Activated CD4-positive, alpha-beta T cell treated with anti-CD3 and anti-CD28 coated beads for 36 hours (primary cell): ENCODE measurements around the gene CBLB. TPM values are rescaled to one million over a fixed set of nuclear protein-coding genes. Genes with fewer than 3 reads are reported as not detected.

Experiments
- ATAC-seq: fragments of 200-7000 bp; cut with Tn5 transposase; one replicate; pipeline ENCODE4 v1.10.0; 2021; ENCODE audit warnings: mild to moderate bottlenecking, moderate library complexity
- CTCF ChIA-PET: fragments of 350-600 bp; sonication (Branson Sonifier 250); formaldehyde crosslinking; loops from one replicate; lab custom pipeline; 2021; ENCODE audit warnings: antibody characterized with exemption; lab: Charles Lee
- POLR2A ChIA-PET: fragments of 350-600 bp; sonication (Branson Sonifier 250); formaldehyde crosslinking; loops from one replicate; lab custom pipeline; 2021; ENCODE audit warnings: antibody characterized with exemption, inconsistent platforms; lab: Charles Lee
- DNase-seq: peaks from one replicate; pipeline ENCODE4 v3.0.0-alpha.2; 2020
- H3K27ac Mint-ChIP-seq: one replicate; pipeline ENCODE4 v1.8.0; 2021; ENCODE audit warnings: mixed read lengths
- H3K27me3 Mint-ChIP-seq: one replicate; pipeline ENCODE4 v1.8.0; 2021; ENCODE audit warnings: mixed read lengths
- H3K36me3 Mint-ChIP-seq: one replicate; pipeline ENCODE4 v1.8.0; 2021; ENCODE audit warnings: low read depth, mixed read lengths
- H3K4me1 Mint-ChIP-seq: one replicate; pipeline ENCODE4 v1.8.0; 2021; ENCODE audit warnings: mixed read lengths
- H3K4me3 Mint-ChIP-seq: one replicate; pipeline ENCODE4 v1.8.0; 2021; ENCODE audit warnings: mild to moderate bottlenecking, moderate library complexity, mixed read lengths
- H3K9me3 Mint-ChIP-seq: one replicate; pipeline ENCODE4 v1.8.0; 2021; ENCODE audit warnings: low read depth, mixed read lengths
- intact Hi-C, 2 experiments: fragments of 100-400 bp; cut with DNase I in 1 of 2; cut with micrococcal nuclease in 1 of 2; formaldehyde crosslinking; loops; one replicate each; pipeline versions ENCODE4 v1.14.2 to v1.15.1; 2022 to 2024; cut with DNase I, micrococcal nuclease
- total RNA-seq, 2 experiments: library from RNA; stranded (reverse); gene quantifications; one replicate each; pipeline ENCODE4 v1.2.3, GENCODE V29; 2021

Gene CBLB
- total RNA-seq, 2 experiments from 2014 or later = 112 to 163 TPM

- ATAC-seq (no peak), DNase-seq (no peak)
- Mint-ChIP-seq H3K27me3 (no peaks in the 10 kb centered on the region), H3K36me3 (peaks cover 79% of the 10 kb centered on the region), H3K27ac (no peak overlapping the region), H3K4me3 (no peak overlapping the region), H3K9me3 (peaks cover 32% of the 10 kb centered on the region), H3K4me1 (peaks cover 58% of the 10 kb centered on the region)
- ChIA-PET POLR2A (no interaction called here), CTCF (interaction anchor here (1.0 to 1.6 kb wide), 2 partner anchors 9 to 10 kb away, joined by 3 to 6 read pairs; no protein-coding TSS in a partner anchor)
- intact Hi-C loops = loop anchor here in 1 of 2 experiments (10.0 kb wide), 1 partner anchor 415 kb away; no protein-coding TSS in a partner anchor
These were observed 109.3 kb downstream of the CBLB start for GRCh38 chr3:105759442-105760078.

GRCh38 chr3:105758451-105758850 is 110.4 kb downstream of the CBLB start:
- ATAC-seq (peak; percentile 4), DNase-seq (peak; percentile 35)
- H3K4me3 Mint-ChIP-seq = no peak overlapping the region
- H3K4me1 Mint-ChIP-seq = peaks cover 58% of the 10 kb centered on the region
- intact Hi-C loops = loop anchor here in 1 of 2 experiments (10.0 kb wide), 1 partner anchor 416 kb away; no protein-coding TSS in a partner anchor
- no peak overlapping the region for H3K27ac Mint-ChIP-seq
- peaks cover 27% of the 10 kb centered on the region for H3K9me3 Mint-ChIP-seq
- no peaks in the 10 kb centered on the region for H3K27me3 Mint-ChIP-seq
- ChIA-PET CTCF (interaction anchor here (1.0 to 2.6 kb wide), 2 partner anchors 11 to 51 kb away, joined by 3 to 6 read pairs; no protein-coding TSS in a partner anchor), POLR2A (no interaction called here)
- H3K36me3 Mint-ChIP-seq = peaks cover 74% of the 10 kb centered on the region

- Mint-ChIP-seq H3K27ac (peak overlapping the region; percentile 79), H3K27me3 (no peaks in the 10 kb centered on the region), H3K9me3 (peaks cover 5% of the 10 kb centered on the region), H3K4me3 (no peak overlapping the region), H3K4me1 (peaks cover 68% of the 10 kb centered on the region), H3K36me3 (peaks cover 55% of the 10 kb centered on the region)
- peak; percentile 49 for ATAC-seq
- POLR2A ChIA-PET = no interaction called here
- CTCF ChIA-PET = interaction anchor here (0.7 kb wide), 1 partner anchor 13 kb away, joined by 3 read pairs; no protein-coding TSS in a partner anchor
- intact Hi-C loops = loop anchor here in 1 of 2 experiments (2.0 to 10.0 kb wide), 2 partner anchors 77 to 419 kb away; no protein-coding TSS in a partner anchor
- DNase-seq = no peak
These were observed 113.5 kb downstream of the CBLB start for GRCh38 chr3:105755121-105755886.

GRCh38 chr3:105752791-105753415 is 115.9 kb downstream of the CBLB start:
- H3K4me1 Mint-ChIP-seq = peaks cover 78% of the 10 kb centered on the region
- POLR2A ChIA-PET = no interaction called here
- peak overlapping the region; percentile 95 for H3K27ac Mint-ChIP-seq
- intact Hi-C loops = loop anchor here (1.0 to 10.0 kb wide), 10 partner anchors 21 to 580 kb away; partner anchors contain the start of genes CBLB (in 2 of the 2) and ALCAM (in 1 of the 2)
- CTCF ChIA-PET = interaction anchor here (0.5 kb wide), 1 partner anchor 472 kb away, joined by 3 read pairs; no protein-coding TSS in a partner anchor
- no peaks in the 10 kb centered on the region for H3K27me3 Mint-ChIP-seq
- peak; percentile 55 for DNase-seq
- peak overlapping the region; percentile 42 for H3K4me3 Mint-ChIP-seq
- ATAC-seq = peak; percentile 76
- peaks cover 44% of the 10 kb centered on the region for H3K36me3 Mint-ChIP-seq
- no peaks in the 10 kb centered on the region for H3K9me3 Mint-ChIP-seq

GRCh38 chr3:105747696-105748095 is 121.1 kb downstream of the CBLB start:
- peaks cover 75% of the 10 kb centered on the region for H3K4me1 Mint-ChIP-seq
- CTCF ChIA-PET = interaction anchor here (0.8 kb wide), 1 partner anchor 76 kb away, joined by 3 read pairs; no protein-coding TSS in a partner anchor
- ATAC-seq (no peak), DNase-seq (no peak)
- POLR2A ChIA-PET = no interaction called here
- no peaks in the 10 kb centered on the region for H3K27me3 Mint-ChIP-seq
- H3K36me3 Mint-ChIP-seq = peaks cover 57% of the 10 kb centered on the region
- no peaks in the 10 kb centered on the region for H3K9me3 Mint-ChIP-seq
- no peak overlapping the region for H3K4me3 Mint-ChIP-seq
- intact Hi-C loops = loop anchor here (2.0 to 10.0 kb wide), 3 partner anchors 81 to 677 kb away; no protein-coding TSS in a partner anchor
- peak overlapping the region; percentile 91 for H3K27ac Mint-ChIP-seq

GRCh38 chr3:105747060-105747541 is 121.7 kb downstream of the CBLB start:
- ChIA-PET POLR2A (no interaction called here), CTCF (interaction anchor here (0.8 kb wide), 1 partner anchor 77 kb away, joined by 3 read pairs; no protein-coding TSS in a partner anchor)
- intact Hi-C loops = loop anchor here (2.0 to 10.0 kb wide), 3 partner anchors 82 to 678 kb away; no protein-coding TSS in a partner anchor
- Mint-ChIP-seq H3K27me3 (no peaks in the 10 kb centered on the region), H3K9me3 (no peaks in the 10 kb centered on the region), H3K4me1 (peaks cover 69% of the 10 kb centered on the region), H3K27ac (peak overlapping the region; percentile 91), H3K4me3 (peak overlapping the region; percentile 50), H3K36me3 (peaks cover 57% of the 10 kb centered on the region)
- DNase-seq (no peak), ATAC-seq (peak; percentile 88)

GRCh38 chr3:105746231-105746996 is 122.4 kb downstream of the CBLB start:
- Mint-ChIP-seq H3K36me3 (peaks cover 63% of the 10 kb centered on the region), H3K27me3 (no peaks in the 10 kb centered on the region), H3K9me3 (peaks cover 2% of the 10 kb centered on the region), H3K4me3 (peak overlapping the region; percentile 50), H3K27ac (peak overlapping the region; percentile 91), H3K4me1 (peaks cover 65% of the 10 kb centered on the region)
- POLR2A ChIA-PET = no interaction called here
- intact Hi-C loops = loop anchor here (2.0 to 10.0 kb wide), 3 partner anchors 82 to 678 kb away; no protein-coding TSS in a partner anchor
- DNase-seq = no peak
- peak; percentile 60 for ATAC-seq
- CTCF ChIA-PET = interaction anchor here (0.8 kb wide), 1 partner anchor 77 kb away, joined by 3 read pairs; no protein-coding TSS in a partner anchor

- POLR2A ChIA-PET = no interaction called here
- ATAC-seq (no peak), DNase-seq (no peak)
- peaks cover 2% of the 10 kb centered on the region for H3K9me3 Mint-ChIP-seq
- intact Hi-C loops = loop anchor here (10.0 kb wide), 1 partner anchor 680 kb away; no protein-coding TSS in a partner anchor
- H3K27ac Mint-ChIP-seq = no peak overlapping the region
- H3K36me3 Mint-ChIP-seq = peaks cover 65% of the 10 kb centered on the region
- CTCF ChIA-PET = no interaction called here
- H3K4me3 Mint-ChIP-seq = no peak overlapping the region
- H3K4me1 Mint-ChIP-seq = peaks cover 55% of the 10 kb centered on the region
- no peaks in the 10 kb centered on the region for H3K27me3 Mint-ChIP-seq
These were observed 123.8 kb downstream of the CBLB start for GRCh38 chr3:105745046-105745445.

GRCh38 chr3:105744202-105744601 is 124.6 kb downstream of the CBLB start:
- ATAC-seq = peak; percentile 19
- POLR2A ChIA-PET = interaction anchor here (1.1 kb wide), 1 partner anchor 83 kb away, joined by 3 read pairs; no protein-coding TSS in a partner anchor

GRCh38 chr3:105733356-105733755 is 135.5 kb downstream of the CBLB start:
- ATAC-seq = no peak
- Mint-ChIP-seq H3K9me3 (no peaks in the 10 kb centered on the region), H3K4me3 (no peak overlapping the region), H3K27ac (no peak overlapping the region), H3K27me3 (no peaks in the 10 kb centered on the region), H3K36me3 (peaks cover 53% of the 10 kb centered on the region), H3K4me1 (peaks cover 5% of the 10 kb centered on the region)
- no peak for DNase-seq
- intact Hi-C loops = no loop called here
- POLR2A ChIA-PET = no interaction called here
- CTCF ChIA-PET = no interaction called here

More at GRCh38 chr3:105744202-105744601, 124.6 kb downstream of the CBLB start:
- Mint-ChIP-seq H3K9me3 (peaks cover 2% of the 10 kb centered on the region), H3K4me1 (peaks cover 54% of the 10 kb centered on the region), H3K36me3 (peaks cover 71% of the 10 kb centered on the region), H3K4me3 (no peak overlapping the region), H3K27me3 (no peaks in the 10 kb centered on the region), H3K27ac (peak overlapping the region; percentile 68)
- DNase-seq = no peak
- CTCF ChIA-PET = interaction anchor here (0.9 kb wide), 1 partner anchor 25 kb away, joined by 3 read pairs; no protein-coding TSS in a partner anchor
- intact Hi-C loops = loop anchor here (10.0 kb wide), 1 partner anchor 681 kb away; no protein-coding TSS in a partner anchor
